ENCODE data around the gene EXOC3L1.

The EXOC3L1 gene, protein sequence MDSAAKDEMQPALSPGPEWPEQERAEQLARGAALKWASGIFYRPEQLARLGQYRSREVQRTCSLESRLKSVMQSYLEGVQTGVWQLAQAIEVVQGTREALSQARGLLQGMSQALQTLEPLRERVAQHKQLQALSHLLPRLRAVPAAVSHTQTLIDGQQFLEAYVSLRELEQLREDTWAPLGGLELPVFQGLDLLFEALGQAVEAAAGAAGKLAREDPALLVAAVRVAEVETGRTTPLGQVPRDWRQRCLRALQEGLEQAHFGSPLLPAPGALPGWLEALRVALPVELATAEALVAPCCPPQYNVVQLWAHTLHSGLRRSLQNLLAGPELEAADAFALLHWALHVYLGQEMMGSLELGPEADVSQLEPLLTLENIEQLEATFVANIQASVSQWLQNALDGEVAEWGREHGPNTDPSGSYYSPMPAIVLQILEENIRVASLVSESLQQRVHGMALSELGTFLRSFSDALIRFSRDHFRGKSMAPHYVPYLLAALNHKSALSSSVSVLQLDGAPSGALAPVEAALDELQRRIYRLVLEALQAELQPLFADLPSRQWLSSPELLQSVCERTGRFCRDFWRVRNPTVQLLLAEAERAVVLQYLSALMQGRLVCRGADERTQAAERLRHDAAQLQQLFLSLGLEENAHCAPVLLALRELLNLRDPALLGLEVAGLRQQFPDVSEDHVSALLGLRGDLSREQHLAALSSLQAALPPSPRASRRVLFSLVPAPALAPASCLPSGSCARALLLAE

GRCh38 chr16:67190041-67190440 is at the start of gene EXOC3L1:
Gene EXOC3L1, minus strand, starts transcription at chr16:67190136. Its CDS starts 460 bp downstream, at chr16:67189676.
- H3K4me2 ChIP-seq: peak within 1 kb of the TSS; percentile 24; the same call in 1 of the 2 replicates
- H3K9ac ChIP-seq: no peak within 1 kb of the TSS
- no peak for TF ChIP-seq Cebpa-rat (IDR thresholded peaks at IDR 0.05)
- H3K4me1 ChIP-seq: peaks cover 51% of the 10 kb centered on the region
- peaks cover 32% of the 10 kb centered on the region for H4K20me1 ChIP-seq
- H3K27me3 ChIP-seq: peaks cover 13% of the 10 kb centered on the region
- peaks cover 21% of the 10 kb centered on the region for H3K36me3 ChIP-seq
- H3K9me3 ChIP-seq: no peaks in the 10 kb centered on the region
- no peak within 1 kb of the TSS for H3K27ac ChIP-seq
- H3K4me3 ChIP-seq: no peak within 1 kb of the TSS

GRCh38 chr16:67238806-67239470 is 49.0 kb upstream of the EXOC3L1 start:
- Histone ChIP-seq H3K9me3 (no peaks in the 10 kb centered on the region), H3K9ac (no peak overlapping the region), H3K27ac (no peak overlapping the region; the same call in 1 of the 2 replicates), H3K4me3 (no peak overlapping the region), H3K4me1 (peaks cover 54% of the 10 kb centered on the region), H3K27me3 (no peaks in the 10 kb centered on the region), H3K36me3 (peaks cover 79% of the 10 kb centered on the region), H4K20me1 (peaks cover 66% of the 10 kb centered on the region), H3K4me2 (no peak overlapping the region)
- TF ChIP-seq Cebpa-rat (IDR thresholded peaks at IDR 0.05): no peak

- Histone ChIP-seq H3K27me3 (no peaks in the 10 kb centered on the region), H3K4me1 (peaks cover 46% of the 10 kb centered on the region), H3K9me3 (no peaks in the 10 kb centered on the region), H4K20me1 (peaks cover 59% of the 10 kb centered on the region), H3K27ac (no peak overlapping the region), H3K9ac (no peak overlapping the region), H3K4me2 (no peak overlapping the region), H3K4me3 (no peak overlapping the region), H3K36me3 (peaks cover 85% of the 10 kb centered on the region)
- no peak for TF ChIP-seq Cebpa-rat (IDR thresholded peaks at IDR 0.05)
These were observed 48.3 kb upstream of the EXOC3L1 start for GRCh38 chr16:67238278-67238575.

DNA sequence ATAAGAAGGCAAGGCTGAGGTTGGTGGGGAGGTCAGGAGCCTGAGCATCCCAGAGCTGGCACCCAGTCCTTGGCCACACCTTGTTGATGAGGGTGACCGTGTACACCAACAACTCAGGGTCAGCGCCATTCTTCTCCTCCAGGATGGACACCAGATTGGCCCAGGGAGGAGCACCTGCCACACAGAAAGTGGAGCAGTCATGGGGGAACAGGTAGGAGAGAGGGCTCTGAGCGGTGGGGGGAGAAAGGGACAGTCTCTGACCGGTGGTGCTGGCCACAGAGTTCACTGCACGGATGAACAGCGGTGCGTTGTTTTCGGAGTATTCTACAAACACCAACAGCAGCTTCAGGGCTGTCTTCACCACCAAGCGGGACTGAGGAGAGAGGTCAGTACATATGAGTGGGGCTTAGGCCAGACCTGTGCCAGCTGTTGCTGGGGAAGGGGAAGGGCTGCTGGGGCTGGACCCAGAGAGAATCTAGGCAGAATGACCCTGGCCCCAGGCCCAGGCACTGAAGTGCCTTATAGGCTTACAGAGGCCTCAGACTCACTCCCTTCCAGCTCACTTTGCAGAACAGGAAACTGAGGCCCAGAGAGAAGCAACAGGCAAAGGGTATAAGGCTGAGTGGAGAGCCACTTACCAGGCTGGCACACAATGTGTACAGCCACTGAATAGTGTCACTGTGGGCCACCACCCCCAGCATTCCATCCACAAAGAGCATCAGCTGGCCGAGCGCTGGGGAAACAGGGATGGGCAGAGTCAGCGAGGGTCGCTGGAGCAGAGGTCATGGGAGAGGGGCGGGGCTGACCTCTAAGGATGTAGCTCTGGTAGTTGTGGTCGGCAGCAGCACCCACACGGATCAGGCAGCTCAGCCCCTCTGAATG is 47.7 kb upstream of the EXOC3L1 start:
- H3K4me2 ChIP-seq: no peak overlapping the region
- no peak overlapping the region for H3K27ac ChIP-seq
- H3K9ac ChIP-seq: no peak overlapping the region
- peaks cover 41% of the 10 kb centered on the region for H3K4me1 ChIP-seq
- no peaks in the 10 kb centered on the region for H3K9me3 ChIP-seq
- peaks cover 53% of the 10 kb centered on the region for H4K20me1 ChIP-seq
- H3K4me3 ChIP-seq: no peak overlapping the region
- H3K36me3 ChIP-seq: peaks cover 90% of the 10 kb centered on the region
- no peak for TF ChIP-seq Cebpa-rat (IDR thresholded peaks at IDR 0.05)
- no peaks in the 10 kb centered on the region for H3K27me3 ChIP-seq

GRCh38 chr16:67236563-67237395 is 46.8 kb upstream of the EXOC3L1 start:
- H3K36me3 ChIP-seq: peaks cover 92% of the 10 kb centered on the region
- H3K9me3 ChIP-seq: no peaks in the 10 kb centered on the region
- TF ChIP-seq Cebpa-rat (IDR thresholded peaks at IDR 0.05): no peak
- peak overlapping the region; percentile 77 for H3K4me2 ChIP-seq
- H3K9ac ChIP-seq: peak overlapping the region; percentile 82; the same call in 1 of the 2 replicates
- peak overlapping the region; percentile 59 for H3K4me3 ChIP-seq
- peaks cover 44% of the 10 kb centered on the region for H4K20me1 ChIP-seq
- peak overlapping the region; percentile 78 for H3K27ac ChIP-seq
- peaks cover 32% of the 10 kb centered on the region for H3K4me1 ChIP-seq
- H3K27me3 ChIP-seq: no peaks in the 10 kb centered on the region

GRCh38 chr16:67235816-67236562 is 46.1 kb upstream of the EXOC3L1 start:
- Histone ChIP-seq H3K36me3 (peaks cover 93% of the 10 kb centered on the region), H3K4me2 (peak overlapping the region; percentile 77), H3K9me3 (no peaks in the 10 kb centered on the region), H3K4me3 (peak overlapping the region; percentile 59), H4K20me1 (peaks cover 39% of the 10 kb centered on the region), H3K27ac (peak overlapping the region; percentile 78), H3K9ac (peak overlapping the region; percentile 82), H3K27me3 (no peaks in the 10 kb centered on the region), H3K4me1 (peaks cover 24% of the 10 kb centered on the region)
- no peak for TF ChIP-seq Cebpa-rat (IDR thresholded peaks at IDR 0.05)

GRCh38 chr16:67234180-67234597 is 44.3 kb upstream of the EXOC3L1 start:
- Histone ChIP-seq H3K27ac (no peak overlapping the region), H3K4me3 (no peak overlapping the region), H3K4me2 (no peak overlapping the region), H4K20me1 (peaks cover 41% of the 10 kb centered on the region), H3K27me3 (no peaks in the 10 kb centered on the region), H3K36me3 (peaks cover 97% of the 10 kb centered on the region), H3K4me1 (peaks cover 24% of the 10 kb centered on the region), H3K9me3 (no peaks in the 10 kb centered on the region), H3K9ac (no peak overlapping the region)
- no peak for TF ChIP-seq Cebpa-rat (IDR thresholded peaks at IDR 0.05)

GRCh38 chr16:67233596-67233995 is 43.7 kb upstream of the EXOC3L1 start:
- H3K36me3 ChIP-seq: peaks cover 97% of the 10 kb centered on the region
- H3K9ac ChIP-seq: no peak overlapping the region
- peaks cover 24% of the 10 kb centered on the region for H3K4me1 ChIP-seq
- H3K27me3 ChIP-seq: no peaks in the 10 kb centered on the region
- no peaks in the 10 kb centered on the region for H3K9me3 ChIP-seq
- no peak overlapping the region for H3K27ac ChIP-seq
- peaks cover 41% of the 10 kb centered on the region for H4K20me1 ChIP-seq
- H3K4me3 ChIP-seq: no peak overlapping the region
- H3K4me2 ChIP-seq: no peak overlapping the region
- no peak for TF ChIP-seq Cebpa-rat (IDR thresholded peaks at IDR 0.05)

Data from BLaER1 (cell line).